Measurements from ENCODE around the gene IVNS1ABP. TPM values are rescaled to one million over a fixed set of nuclear protein-coding genes. Genes with fewer than 3 reads are reported as not detected.

Gene IVNS1ABP
- total and polyA plus RNA-seq, 9 of the 15 experiments (the other 6 are each of a cell fraction or from before 2014, with no cell fraction given), result 30.6 to 126 (median 77.7) TPM

DNA sequence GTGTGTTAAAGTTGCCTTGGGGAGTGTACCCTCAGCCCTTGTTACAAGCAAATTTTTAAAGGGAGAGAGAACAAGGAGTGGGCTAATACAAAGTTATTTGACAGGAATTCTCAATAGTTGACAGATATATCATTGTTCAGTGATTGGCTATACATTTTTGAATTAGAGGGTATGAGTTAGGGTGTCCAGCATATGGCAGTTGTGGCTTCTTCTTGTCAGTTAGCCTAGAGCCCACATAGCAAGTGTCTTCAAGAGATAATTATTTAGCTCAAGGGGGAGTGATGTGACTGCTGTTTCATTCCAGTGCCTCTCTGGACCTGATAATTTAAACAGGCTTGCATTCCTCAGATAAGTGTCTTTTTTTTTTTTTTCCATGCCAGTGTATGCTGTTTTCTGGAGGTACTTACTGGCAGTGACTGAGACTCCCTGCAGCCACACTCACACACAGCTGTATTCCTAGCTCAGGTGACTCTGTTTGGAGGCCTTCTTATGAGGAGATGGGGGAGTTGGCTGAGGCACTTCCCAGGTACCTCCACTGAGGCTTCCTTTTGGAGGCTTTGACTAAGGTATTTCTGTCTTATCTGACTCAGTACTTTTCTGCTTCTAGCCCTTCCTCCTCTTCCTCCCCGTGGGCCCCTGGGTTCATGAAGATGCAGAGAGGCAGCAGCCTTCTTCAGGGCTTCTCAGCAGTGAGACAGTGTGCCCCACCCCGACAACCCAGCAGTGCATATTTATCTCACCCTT is 32.3 kb downstream of the IVNS1ABP start (continued):
- TF ChIP-seq ZNF212 (CRISPR knock-in tag; IDR thresholded peaks at IDR 0.05) (no peak), NFATC3 (IDR thresholded peaks at IDR 0.05) (peak; percentile 95), SPI1 (IDR thresholded peaks at IDR 0.05; ENCODE audit: borderline replicate concordance, low read depth, low read length) (peak; percentile 58; the same call in 1 of the 2 replicates), CTBP1 (IDR thresholded peaks at IDR 0.05; ENCODE audit: borderline replicate concordance) (peak; percentile 96), ETV5 (CRISPR knock-in tag; IDR thresholded peaks at IDR 0.05; ENCODE audit: low read depth) (peak; percentile 75), ELF4 (CRISPR knock-in tag; IDR thresholded peaks at IDR 0.05) (peak; percentile 71; the same call in 1 of the 2 replicates), ZNF311 (CRISPR knock-in tag; IDR thresholded peaks at IDR 0.05) (no peak), ATF7 (IDR thresholded peaks at IDR 0.05) (peak; percentile 59; the same call in 1 of the 2 replicates), BRCA1 (IDR thresholded peaks at IDR 0.05) (no peak), BRCA1 (CRISPR knock-in tag; IDR thresholded peaks at IDR 0.05) (no peak), KDM5B (IDR thresholded peaks at IDR 0.05; ENCODE audit: insufficient replicate concordance, low read depth, low read length) (no peak), MYNN (IDR thresholded peaks at IDR 0.05) (peak; percentile 89), MYNN (CRISPR knock-in tag; IDR thresholded peaks at IDR 0.05) (no peak), TOE1 (IDR thresholded peaks at IDR 0.05; ENCODE audit: borderline replicate concordance) (peak; percentile 69; the same call in 1 of the 2 replicates), TOE1 (CRISPR knock-in tag; IDR thresholded peaks at IDR 0.05; ENCODE audit: borderline replicate concordance, low read depth) (no peak), ZNF143 (CRISPR knock-in tag; IDR thresholded peaks at IDR 0.05) (no peak), KLF16 (IDR thresholded peaks at IDR 0.05) (peak; percentile 98), KLF1 (tag; IDR thresholded peaks at IDR 0.05) (no peak), CBFA2T2 (conservative IDR thresholded peaks at IDR 0.05) (peak; percentile 99)
- TF ChIP-seq, protein P1, sequence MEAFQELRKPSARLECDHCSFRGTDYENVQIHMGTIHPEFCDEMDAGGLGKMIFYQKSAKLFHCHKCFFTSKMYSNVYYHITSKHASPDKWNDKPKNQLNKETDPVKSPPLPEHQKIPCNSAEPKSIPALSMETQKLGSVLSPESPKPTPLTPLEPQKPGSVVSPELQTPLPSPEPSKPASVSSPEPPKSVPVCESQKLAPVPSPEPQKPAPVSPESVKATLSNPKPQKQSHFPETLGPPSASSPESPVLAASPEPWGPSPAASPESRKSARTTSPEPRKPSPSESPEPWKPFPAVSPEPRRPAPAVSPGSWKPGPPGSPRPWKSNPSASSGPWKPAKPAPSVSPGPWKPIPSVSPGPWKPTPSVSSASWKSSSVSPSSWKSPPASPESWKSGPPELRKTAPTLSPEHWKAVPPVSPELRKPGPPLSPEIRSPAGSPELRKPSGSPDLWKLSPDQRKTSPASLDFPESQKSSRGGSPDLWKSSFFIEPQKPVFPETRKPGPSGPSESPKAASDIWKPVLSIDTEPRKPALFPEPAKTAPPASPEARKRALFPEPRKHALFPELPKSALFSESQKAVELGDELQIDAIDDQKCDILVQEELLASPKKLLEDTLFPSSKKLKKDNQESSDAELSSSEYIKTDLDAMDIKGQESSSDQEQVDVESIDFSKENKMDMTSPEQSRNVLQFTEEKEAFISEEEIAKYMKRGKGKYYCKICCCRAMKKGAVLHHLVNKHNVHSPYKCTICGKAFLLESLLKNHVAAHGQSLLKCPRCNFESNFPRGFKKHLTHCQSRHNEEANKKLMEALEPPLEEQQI (IDR thresholded peaks at IDR 0.05), result peak; percentile 99
- TF ChIP-seq, protein P2, sequence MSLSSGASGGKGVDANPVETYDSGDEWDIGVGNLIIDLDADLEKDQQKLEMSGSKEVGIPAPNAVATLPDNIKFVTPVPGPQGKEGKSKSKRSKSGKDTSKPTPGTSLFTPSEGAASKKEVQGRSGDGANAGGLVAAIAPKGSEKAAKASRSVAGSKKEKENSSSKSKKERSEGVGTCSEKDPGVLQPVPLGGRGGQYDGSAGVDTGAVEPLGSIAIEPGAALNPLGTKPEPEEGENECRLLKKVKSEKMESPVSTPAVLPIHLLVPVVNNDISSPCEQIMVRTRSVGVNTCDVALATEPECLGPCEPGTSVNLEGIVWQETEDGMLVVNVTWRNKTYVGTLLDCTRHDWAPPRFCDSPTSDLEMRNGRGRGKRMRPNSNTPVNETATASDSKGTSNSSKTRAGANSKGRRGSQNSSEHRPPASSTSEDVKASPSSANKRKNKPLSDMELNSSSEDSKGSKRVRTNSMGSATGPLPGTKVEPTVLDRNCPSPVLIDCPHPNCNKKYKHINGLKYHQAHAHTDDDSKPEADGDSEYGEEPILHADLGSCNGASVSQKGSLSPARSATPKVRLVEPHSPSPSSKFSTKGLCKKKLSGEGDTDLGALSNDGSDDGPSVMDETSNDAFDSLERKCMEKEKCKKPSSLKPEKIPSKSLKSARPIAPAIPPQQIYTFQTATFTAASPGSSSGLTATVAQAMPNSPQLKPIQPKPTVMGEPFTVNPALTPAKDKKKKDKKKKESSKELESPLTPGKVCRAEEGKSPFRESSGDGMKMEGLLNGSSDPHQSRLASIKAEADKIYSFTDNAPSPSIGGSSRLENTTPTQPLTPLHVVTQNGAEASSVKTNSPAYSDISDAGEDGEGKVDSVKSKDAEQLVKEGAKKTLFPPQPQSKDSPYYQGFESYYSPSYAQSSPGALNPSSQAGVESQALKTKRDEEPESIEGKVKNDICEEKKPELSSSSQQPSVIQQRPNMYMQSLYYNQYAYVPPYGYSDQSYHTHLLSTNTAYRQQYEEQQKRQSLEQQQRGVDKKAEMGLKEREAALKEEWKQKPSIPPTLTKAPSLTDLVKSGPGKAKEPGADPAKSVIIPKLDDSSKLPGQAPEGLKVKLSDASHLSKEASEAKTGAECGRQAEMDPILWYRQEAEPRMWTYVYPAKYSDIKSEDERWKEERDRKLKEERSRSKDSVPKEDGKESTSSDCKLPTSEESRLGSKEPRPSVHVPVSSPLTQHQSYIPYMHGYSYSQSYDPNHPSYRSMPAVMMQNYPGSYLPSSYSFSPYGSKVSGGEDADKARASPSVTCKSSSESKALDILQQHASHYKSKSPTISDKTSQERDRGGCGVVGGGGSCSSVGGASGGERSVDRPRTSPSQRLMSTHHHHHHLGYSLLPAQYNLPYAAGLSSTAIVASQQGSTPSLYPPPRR (CRISPR knock-in tag; IDR thresholded peaks at IDR 0.05; ENCODE audit: borderline replicate concordance), result no peak
- TF ChIP-seq, protein P3, sequence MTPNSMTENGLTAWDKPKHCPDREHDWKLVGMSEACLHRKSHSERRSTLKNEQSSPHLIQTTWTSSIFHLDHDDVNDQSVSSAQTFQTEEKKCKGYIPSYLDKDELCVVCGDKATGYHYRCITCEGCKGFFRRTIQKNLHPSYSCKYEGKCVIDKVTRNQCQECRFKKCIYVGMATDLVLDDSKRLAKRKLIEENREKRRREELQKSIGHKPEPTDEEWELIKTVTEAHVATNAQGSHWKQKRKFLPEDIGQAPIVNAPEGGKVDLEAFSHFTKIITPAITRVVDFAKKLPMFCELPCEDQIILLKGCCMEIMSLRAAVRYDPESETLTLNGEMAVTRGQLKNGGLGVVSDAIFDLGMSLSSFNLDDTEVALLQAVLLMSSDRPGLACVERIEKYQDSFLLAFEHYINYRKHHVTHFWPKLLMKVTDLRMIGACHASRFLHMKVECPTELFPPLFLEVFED (CRISPR knock-in tag; conservative IDR thresholded peaks at IDR 0.05), result 0 out of 2 replicates have a peak, but pooled peaks have one; percentile 26
